ENCODE data around the gene OR14C36.
"Not testable (repeated sequence)": the region's sequence is repeated elsewhere in the genome, so short reads cannot be mapped to it uniquely, and the experiment has no call there.

Gene OR14C36

DNA sequence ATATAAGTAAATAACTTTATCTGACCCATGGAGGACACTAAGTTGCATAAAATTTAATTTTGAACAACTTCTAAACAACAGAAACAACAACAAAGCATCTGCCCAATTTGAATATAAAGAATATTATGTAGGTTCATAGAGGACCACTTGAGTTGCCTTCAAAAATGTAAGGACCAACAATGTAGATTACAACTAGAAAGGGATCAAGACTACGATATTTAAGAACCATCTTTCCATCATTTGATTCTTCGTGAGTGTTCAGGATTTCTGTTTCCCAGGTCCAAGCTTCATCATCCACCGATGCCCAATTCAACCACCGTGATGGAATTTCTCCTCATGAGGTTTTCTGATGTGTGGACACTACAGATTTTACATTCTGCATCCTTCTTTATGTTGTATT, at the start of gene OR14C36:
TSS of gene OR14C36 (plus strand) at position 301 of the 400 bp plus-strand sequence. CDS start at position 301, 0 bp downstream.
- DNase-seq: no peak

DNA sequence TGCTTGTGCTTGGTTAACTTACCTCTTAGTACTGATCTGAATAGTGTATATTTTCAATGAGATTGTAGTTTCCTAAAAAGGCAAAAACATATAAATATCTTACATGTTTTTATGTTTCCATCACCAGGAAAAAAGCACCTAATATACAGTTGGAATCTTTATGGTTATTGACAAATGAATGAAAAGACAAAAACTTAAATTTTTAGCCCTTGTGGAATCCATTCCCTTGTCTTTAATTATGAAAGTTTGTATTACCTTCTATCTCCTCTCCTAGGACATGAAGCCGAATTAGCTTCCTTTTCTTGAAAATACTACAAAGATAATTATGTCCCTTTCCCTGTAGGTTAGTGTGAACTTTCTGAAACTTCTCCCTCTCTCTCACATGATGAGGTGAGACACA, 45.3 kb upstream of the OR14C36 start, which contains the start of gene OR2T12:
TSS of gene OR2T12 (minus strand) at position 101 of the 400 bp plus-strand sequence. CDS start 7,846 bp downstream, outside the sequence.
- DNase-seq: no peak

- DNase-seq: not testable (repeated sequence)
Observed at GRCh38 chr1:248305672-248306071, 42.9 kb upstream of the OR14C36 start.

DNA sequence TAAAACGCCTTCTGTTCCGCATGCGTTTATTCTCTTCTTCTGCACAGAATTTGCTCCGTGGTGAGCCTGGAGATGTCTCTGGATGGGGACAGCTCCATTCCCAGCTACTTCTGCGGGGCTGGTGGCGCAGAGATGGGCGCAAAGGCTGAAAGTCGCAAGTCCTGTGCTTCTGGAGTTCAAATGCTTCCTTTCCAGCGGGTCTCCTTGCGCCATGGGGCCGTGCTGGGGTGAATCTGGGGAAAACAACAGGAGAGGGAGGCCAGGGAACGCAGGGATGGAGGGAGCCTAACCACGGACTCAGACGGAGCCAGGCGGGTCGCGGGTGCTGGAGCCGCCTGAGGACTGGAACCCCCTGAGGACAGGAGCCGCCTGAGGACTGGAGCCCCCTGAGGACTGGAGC, 42.5 kb upstream of the OR14C36 start:
- no peak for DNase-seq

- DNase-seq: not testable (repeated sequence)
Observed at GRCh38 chr1:248306740-248307139, 41.8 kb upstream of the OR14C36 start.

DNA sequence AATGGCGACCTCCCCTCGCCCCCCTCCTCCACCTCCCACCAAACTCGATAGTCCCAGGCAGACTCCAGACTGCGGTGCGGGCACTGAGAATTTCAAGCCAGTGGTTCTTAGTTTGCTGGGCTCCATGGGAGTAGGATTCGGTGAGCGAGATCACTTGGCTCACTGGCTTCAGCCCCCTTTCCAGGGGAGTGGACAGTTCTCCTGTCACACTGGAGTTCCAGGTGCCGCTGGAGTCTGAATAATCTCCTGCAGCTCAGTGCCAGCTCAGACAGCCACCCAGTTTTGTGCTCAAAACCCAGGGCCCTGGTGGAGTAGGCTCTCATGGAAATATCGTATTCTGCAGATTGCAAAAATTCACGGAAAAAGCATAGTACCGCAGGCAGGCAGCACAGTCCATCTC, 31.8 kb upstream of the OR14C36 start:
- DNase-seq: no peak

DNA sequence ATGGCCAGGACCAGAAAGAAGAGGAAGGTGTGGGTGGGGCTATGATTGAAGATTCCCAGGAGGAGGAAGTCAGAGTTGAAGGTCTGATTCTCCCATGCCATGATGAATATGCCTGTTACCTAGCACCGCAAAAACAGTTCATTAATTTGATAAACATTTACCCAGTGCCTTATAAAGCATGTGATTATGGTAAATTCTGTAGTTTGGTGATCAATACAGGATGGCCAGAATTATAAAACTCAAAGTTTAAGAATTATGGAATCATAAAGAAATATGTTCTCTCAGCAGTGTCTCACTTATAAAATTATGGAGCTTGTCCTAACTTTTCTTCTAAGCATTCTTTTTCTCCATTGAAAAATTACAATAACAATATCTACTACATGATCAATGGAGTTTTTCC, 24.1 kb upstream of the OR14C36 start, which contains the start of gene OR2M7:
TSS of gene OR2M7 (minus strand) at position 101 of the 400 bp plus-strand sequence. CDS start at position 101, 0 bp downstream.
- DNase-seq: no peak

GRCh38 chr1:248343451-248343850, 5.1 kb upstream of the OR14C36 start:
- DNase-seq: no peak

GRCh38 chr1:248359415-248359814, 10.8 kb downstream of the OR14C36 start:
- DNase-seq: no peak

DNA sequence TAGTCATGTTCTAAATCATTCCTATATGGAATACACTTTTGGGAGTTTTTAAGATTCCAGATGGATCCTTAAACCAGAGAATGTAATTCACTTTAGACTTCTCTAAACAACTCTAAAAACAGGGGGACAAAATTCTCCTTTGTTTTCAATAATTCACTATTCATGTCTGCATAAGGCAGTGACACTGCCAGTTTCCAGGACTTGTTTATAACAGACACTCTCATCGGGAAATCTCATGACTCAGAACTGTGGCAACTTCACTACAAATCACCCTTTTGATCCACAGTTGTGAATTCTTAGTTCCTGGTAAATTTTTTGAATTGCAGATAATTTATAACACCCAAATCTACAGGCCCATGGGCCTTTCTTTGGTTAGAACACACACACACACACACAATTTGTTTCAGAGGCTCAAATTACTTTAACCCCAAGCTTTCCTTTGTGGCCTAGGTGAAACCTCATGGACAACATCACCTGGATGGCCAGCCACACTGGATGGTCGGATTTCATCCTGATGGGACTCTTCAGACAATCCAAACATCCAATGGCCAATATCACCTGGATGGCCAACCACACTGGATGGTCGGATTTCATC, 12.6 kb downstream of the OR14C36 start, which contains the start of gene OR2T4:
TSS of gene OR2T4 (plus strand) at position 545 of the 595 bp plus-strand sequence. CDS start at position 545, 0 bp downstream.
- no peak for DNase-seq

DNA sequence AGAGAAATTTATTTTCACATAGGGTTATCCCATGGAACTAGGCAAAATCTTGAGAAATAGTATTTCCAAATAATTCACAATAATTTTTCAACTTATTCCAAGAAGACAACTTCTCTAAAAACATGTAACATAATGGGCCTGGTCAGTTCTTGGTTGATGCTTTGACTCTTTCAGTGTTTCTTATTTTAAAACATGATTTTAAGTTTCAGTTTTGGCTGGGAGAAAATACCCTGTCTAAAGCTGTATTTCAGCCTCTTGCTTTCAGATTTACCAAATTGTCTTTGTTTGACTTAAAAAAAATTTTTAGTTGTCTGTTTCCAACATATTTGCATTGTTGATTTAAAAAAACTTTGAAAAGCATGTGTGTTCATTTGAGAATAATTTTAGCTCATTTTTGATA, 18.0 kb downstream of the OR14C36 start:
- no peak for DNase-seq

- no peak for DNase-seq
Observed at GRCh38 chr1:248372394-248372793, 23.8 kb downstream of the OR14C36 start.

GRCh38 chr1:248373761-248374160, 25.2 kb downstream of the OR14C36 start:
- no peak for DNase-seq

GRCh38 chr1:248375446-248375845, 26.9 kb downstream of the OR14C36 start, which contains the start of gene OR2T6:
TSS of gene OR2T6 (plus strand) at chr1:248375746. CDS start at chr1:248387609, 11,863 bp downstream.
- DNase-seq: no peak

DNA sequence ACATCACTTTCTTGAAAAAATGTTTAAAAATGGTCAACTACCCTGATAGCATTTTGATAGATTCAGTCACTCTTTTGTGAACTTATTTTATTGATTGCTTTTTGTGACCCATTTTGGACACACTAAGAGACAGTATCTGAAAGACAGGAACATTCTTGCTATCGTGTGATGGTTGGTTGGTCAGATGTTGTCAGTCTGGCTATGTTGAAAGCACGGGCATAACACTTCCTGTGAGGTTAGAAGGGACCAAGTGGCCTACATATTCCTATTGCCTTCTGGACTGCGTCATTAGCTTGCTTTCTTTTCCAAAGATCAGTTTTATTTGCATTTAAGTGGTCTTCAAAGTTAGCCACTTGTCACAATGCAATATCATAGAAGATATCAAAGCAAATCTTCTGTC, 28.3 kb downstream of the OR14C36 start:
- no peak for DNase-seq

GRCh38 chr1:248380854-248381253, 32.3 kb downstream of the OR14C36 start:
- DNase-seq: no peak

DNA sequence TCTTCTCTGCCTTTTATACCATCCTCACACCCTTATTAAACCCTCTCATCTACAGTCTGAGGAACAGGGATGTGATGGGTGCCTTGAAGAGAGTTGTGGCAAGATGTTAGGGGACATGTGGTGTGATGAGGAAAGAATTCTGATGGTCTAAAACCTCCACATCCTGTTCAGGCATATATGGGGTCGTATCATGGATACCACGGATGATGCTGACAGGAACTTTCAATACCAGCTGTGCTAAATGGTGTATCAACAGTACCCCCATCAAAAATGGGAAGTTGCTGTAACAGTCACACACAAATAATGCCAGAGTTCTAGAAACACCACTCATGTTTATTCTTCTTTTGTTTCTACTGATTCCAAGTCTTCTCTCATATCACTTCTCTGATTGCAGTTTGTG, 39.9 kb downstream of the OR14C36 start:
- no peak for DNase-seq

DNA sequence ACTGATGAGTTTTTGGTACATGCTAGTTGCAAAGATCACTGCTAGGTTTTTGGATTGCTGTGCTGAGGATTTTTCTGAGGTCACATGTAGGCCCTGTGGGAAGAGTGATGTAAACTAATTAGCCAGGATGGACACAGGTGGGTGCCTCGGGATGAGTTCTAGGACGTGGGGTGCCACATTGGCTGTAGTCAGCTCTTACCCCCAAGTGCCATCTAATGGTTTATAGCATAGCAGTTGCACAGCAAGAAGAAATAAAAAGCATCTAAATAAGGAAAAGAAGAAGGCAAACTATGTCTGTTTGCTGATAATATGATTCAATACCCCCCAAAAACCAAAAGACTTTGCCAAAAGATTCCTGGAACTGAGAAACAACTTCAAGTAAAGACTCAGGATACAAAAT, 44.5 kb downstream of the OR14C36 start:
- DNase-seq: no peak

Data from femur (tissue), 1 donor.